Inflammatory macrophage (primary cell): Measurements from ENCODE around the gene SH2B2.
"Not testable (repeated sequence)": the region's sequence is repeated elsewhere in the genome, so short reads cannot be mapped to it uniquely, and the experiment has no call there.

ENCODE experiments used
- DNase-seq, 2 donors: peaks; one replicate each; pipeline ENCODE4 v3.0.0-alpha.2; 2020 to 2022

SH2B2 gene

DNA sequence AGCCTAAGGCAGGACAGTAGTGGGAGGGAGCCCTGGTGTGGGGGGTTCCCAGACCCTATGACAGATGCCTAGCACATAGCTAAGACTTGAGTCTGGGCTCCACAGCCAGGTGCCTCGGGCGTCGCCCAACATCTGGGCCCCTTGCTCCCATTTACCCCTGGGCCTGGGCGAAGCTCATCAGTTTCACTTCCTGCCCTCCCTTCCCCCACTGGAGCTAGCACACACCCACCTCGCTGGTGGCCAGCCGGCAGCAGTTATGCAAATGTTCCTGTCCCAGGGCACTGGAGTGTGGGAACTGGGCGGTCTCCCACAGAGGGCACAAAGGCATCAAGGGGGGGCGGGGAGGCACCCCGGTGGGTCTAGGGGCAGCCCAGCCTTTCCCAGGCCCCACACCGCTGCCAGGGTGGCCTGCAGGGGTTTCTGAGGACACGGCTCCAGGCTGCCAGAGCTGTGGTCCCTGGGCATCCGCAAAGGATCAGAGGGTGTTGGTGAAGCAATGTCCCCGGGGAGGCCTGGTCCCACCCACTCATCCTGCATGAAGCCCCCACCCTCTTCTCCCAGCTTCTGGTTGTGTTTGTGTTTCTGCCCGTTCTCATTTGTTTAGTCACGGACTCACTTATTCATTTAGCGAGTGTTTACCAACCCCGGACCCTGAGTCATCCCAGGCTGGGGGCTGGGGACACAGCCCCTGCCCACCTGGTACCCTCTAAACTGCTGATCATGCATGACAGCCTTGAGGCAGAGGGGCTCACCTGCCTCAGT, 20.4 kb downstream of the SH2B2 start:
- peak; percentile 81 to 87 for DNase-seq

DNA sequence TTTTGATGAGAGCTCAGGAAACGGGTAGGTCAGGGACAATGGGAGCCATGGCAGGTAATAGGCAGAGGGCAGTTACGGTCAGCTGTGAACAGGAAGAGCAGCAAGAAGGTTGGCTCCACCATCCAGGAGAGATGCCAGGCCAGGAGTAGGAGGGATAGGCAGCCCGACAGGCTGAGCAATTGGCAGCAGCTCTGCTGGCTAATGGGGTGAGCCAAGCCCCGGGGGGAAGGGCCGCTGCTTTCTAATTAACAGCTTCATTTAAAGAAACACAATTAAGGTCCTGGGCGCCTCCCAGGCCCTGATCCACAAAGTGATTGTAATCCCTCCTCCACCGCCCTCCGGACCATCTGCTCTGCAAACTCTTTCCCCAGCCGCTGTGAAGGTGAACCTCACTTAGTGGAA, 23.7 kb downstream of the SH2B2 start:
- no peak for DNase-seq

DNA sequence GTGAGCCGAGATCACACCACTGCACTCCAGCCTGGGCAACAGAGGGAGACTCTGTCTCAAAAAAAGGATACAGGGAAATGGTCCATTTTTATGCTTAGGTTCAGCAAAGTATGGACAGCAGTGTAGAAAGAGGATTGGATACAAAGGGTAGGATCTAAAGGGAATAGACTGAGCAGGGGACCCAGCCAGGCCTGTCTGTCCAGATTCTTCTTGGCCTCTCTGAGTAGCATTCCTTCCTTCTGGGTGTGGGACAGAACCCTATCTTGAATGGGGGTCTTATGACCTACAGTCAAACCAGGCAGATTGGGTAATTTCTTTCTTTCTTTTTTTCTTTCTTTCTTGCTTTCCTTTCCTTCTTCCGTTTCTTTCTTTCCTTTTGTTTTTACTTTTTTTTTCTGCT, 25.6 kb downstream of the SH2B2 start:
- no peak for DNase-seq

DNA sequence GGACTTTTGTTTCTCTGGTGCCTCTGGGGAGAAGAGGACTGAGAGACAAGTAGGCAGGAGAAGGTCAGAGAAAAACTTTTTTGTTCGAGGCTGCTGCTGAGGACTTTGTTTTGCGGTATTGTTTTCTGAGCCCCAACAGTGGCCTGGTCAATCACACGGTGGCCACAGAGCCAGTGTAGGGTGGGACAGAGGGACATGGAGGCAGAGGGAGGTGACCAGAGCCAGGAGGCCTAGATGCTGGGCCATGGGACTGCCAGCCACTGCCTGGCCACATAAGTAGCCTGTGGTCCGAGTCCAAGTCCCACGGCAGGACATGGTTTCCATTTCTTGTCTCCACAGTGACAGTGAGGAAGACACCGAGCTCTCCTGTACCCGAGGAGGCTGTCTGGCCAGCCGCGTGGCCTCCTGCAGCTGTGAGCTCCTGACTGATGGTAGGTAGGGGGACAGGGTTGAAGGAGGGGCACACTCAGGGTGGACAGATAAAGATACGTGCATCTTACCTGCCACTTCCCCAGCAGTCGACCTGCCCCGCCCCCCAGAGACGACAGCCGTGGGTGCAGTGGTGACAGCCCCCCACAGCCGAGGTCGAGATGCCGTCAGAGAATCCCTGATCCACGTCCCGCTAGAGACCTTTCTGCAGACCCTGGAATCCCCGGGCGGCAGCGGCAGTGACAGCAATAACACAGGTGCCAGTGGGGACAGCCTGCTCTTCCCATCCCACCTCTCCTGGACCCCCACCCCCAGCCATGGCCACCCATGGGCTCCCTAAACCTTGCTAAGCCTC, 27.5 kb downstream of the SH2B2 start:
- no peak for DNase-seq

DNA sequence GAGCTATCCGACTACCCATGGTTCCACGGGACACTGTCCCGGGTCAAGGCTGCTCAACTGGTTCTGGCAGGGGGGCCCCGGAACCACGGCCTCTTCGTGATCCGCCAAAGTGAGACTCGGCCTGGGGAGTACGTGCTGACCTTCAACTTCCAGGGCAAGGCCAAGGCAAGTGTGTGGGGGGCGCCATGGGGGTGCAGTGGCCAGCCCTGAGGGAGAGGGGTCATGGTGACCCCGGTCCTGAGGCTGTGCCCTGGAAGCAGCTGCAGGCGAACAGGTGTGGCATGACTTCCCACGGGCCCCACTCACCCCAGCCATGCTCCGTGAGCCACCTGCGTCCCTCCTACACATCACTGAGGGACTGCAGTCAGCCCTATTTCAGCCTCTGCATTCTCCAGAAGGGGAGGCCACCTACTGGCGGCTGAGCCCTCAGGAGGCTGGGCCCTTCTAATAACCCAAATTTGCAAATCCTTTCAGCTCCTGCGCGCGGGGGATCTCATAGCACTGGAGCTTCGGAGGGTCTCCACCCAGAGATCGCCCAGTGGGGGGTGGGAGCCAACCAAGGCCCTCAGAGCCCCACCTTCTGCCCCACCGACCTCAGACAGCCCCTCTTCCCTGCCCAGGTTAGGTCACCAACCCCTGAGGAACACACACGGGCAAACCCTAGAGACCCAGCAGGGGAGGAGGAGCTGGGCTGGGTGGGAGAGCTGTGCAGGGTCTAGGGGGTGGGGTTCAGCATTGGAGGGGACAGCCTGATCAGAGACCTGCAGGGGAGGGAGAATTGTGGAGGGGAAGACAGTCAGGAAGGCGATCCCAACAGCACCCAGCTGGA, 30.8 kb downstream of the SH2B2 start:
- DNase-seq, result no peak

DNA sequence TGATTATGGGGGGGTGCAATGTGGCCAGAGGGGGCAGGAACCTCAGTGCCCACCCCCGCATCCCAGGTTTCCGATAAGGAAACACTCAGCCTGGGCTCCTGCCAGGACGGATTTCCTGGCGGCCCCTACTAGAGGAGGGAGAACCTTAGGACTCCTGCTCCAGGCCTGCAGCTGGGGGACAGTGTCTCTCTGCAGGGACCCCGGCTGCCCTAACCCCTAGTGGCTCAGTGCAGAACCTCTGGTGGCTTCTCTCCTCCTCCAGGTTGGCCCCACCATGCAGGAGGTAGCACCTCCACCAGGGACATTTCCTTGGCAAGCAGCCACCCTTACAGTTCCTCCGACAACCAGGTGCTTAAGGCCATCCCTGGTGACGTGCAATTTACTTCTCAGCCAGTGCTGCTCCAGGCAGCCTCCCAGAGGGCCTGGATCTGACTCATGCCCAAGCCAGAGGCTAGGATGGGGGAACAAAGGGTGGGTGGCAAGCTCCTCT, 31.9 kb downstream of the SH2B2 start:
- DNase-seq, result no peak

DNA sequence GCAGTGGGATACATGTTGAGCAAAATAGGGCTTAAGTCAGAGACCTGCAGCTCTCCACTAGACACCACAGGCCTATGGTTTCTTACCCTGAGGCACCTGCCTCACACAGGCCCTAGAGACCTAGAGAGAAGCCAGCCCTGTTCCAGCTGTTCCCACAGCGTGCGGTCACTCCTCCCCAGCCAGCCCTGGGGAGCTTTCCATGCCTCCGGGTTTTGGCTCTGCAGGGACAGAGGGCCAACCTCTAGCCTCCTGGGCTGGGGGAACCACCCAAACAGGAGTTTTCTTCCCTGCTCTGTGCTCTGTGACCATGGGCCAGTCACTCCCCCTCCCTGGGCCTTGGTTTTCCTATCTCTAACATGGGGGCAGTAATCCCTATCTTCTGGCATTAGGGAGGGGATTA, 33.0 kb downstream of the SH2B2 start:
- no peak for DNase-seq

DNA sequence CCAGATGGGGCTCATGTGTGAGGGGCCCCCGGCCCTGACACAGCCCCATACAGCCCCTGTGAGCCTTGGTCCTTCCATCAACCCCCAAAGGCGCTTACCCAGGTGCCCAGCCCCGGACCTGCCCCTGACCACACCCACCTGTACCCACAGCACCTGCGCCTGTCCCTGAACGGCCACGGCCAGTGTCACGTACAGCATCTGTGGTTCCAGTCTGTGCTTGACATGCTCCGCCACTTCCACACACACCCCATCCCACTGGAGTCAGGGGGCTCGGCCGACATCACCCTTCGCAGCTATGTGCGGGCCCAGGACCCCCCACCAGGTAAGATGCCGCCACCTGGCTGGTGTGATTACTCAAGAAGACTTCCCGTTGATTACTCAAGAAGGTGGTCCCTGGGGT, 33.5 kb downstream of the SH2B2 start:
- DNase-seq, result no peak

DNA sequence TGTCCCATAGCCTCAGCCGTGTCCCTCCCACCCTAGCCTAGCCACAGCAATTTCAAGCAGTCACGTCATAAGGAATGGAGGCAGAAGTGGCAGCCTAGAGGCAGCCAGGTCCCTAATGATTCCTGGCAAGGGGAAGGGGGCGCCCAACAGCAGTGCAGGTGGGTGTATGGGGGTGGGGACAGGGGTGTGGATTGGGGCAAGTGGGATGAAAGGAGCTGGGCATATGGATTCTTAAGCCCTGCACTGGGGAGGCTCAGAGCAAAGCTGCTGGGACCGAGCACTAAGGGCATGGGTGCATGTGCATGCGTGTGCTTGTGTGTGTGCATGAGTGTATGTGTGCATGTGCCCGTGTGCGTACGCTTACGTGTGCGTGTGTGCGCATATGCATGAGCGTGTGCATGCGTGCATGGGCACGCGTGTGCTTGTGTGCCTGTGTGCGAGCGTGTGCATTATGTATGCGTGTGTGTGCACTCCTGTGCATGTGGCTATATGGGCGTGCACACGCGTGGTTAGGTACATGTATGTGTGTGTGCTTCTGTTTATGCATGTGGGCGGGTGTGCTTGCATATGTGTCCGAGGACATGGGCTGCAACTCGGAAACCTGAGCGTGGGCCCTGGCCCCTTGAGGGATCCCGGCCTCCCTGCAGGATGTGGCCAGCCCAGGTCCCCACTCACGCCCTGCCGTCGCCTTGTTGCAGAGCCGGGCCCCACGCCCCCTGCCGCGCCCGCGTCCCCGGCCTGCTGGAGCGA, 34.1 kb downstream of the SH2B2 start:
- DNase-seq, result no peak

DNA sequence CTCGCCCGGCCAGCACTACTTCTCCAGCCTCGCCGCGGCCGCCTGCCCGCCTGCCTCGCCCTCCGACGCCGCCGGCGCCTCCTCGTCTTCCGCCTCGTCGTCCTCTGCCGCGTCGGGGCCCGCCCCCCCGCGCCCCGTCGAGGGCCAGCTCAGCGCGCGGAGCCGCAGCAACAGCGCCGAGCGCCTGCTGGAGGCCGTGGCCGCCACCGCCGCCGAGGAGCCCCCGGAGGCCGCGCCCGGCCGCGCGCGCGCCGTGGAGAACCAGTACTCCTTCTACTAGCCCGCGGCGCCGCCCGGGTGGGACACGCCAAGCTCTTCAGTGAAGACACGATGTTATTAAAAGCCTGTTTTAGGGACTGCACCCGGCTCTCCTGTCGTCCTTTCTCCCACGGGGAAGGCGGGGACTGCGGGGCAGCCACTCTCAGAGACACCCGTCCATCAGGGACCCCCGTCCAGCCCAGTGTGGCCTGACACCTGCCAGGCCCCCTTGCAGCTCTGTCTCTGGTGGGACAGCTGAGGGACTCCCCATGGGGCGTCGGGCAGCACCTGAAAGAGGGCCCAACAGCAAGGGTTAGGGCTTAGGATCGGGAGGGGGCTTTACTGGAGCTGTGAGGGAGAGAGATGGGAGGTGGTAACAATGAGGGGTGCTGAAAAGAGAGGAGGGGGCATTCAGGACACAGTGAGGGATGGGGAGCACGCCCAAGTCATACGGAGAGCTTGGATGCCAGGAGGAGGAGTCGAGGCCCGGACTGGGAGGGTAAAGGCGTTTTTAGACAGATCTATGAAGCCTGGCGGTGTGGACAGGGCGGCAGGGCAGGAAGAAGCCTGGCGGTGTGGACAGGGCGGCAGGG, 34.9 kb downstream of the SH2B2 start:
- DNase-seq, result peak; percentile 7 to 18

DNA sequence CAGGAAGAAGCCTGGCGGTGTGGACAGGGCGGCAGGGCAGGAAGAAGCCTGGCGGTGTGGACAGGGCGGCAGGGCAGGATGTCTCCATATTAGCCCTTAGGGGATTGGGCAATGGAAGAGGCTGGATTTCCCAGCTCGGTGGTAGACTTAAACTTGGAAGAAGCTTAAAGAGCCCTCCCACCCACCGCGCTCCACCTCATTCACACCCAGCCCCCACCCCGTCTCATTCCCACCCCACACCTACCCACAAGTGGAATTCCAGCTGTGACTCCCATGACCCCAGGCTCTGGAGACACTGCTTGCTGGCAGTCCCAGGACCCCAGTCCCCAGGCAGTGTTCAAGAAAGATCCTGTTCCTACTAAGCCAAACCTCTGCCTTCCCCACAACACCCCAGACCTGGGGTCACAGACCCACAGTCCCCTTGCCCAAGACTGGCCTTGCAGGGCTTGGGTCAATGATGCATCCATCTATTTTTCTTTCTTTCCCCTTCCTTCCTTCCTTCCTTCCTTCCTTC, 35.6 kb downstream of the SH2B2 start:
- no peak for DNase-seq

DNA sequence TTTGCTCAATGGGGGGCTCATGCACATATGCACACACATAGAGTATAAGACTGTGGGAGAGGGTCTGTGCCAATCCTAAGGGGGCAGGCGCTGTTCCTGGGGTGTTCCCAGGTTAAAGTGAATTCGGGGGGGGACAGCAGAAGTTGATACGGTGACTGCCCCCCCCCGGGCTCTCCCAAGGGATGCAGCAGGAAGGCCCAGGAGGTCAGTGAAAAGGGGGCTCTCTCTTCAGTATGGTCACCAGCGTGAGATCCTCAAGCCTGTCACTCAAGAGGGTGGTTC, 37.2 kb downstream of the SH2B2 start:
- DNase-seq, result no peak

DNA sequence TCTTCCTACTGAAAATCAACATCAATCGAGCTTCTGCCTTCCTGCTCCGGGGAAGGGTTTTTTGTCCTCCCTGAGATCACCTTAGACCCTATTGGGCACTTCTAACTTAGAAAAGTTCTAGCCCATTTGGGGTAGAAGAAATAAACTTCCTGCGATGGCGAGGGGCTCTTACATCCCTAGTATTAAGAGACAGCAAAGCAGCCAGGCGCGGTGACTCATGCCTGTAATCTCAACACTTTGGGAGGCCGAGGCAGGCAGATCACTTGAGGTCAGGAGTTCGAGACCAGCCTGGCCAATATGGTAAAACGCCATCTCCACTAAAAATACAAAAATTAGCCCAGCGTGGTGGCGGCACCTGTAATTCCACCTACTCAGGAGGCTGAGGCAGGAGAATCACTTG, 38.4 kb downstream of the SH2B2 start:
- DNase-seq, result not testable (repeated sequence)

DNA sequence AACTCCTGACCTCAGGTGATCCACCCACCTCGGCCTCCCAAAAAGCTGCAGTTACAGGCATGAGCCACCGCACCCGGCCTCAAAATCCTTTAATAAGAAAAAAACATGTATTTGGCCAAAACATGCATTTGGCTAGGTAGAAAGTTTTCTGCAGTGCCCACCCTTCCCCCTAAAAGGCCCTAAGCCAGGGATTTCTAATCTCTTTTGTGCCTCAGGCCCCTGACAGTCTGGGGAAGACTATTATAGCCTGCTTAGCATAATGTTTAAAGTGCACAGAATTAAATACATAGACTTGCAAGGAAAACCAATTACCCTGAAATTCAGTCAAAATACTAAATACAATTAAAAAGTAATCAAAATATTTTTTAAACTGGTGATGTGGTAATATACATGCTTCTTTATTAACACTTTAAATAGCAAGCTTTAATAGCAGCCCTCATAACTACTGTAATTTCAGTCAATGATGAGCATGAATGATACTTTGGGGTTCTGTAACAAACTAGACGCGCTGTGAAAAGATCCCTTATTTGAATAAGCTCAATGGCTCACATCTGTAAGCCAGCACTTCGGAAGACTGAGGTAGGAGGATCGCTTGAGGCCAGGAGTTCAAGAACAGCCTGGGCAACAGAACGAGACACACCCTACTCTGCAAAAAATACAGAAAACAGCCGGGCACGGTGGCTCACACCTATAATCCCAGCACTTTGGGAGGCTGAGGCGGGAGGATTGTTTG, 39.7 kb downstream of the SH2B2 start:
- DNase-seq, result no peak

DNA sequence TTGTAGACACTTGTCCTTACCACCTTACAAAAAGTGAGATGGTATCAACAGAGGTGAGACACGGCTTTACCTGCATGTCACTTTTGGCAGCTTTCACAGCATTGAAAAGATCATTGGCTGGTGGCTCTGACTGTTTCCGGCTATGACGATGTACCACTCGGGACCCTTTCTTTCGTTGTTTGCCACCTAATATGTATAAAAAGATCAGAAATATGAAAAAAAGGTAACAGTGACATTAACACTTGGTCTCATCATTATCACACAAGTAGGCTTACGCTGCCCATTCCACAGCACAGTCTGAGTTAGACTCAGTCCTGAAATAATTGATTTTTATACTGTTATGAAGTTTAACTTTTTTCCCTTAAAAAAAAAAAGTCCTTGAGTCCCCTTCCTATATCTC, 40.5 kb downstream of the SH2B2 start:
- DNase-seq, result not testable (repeated sequence)

DNA sequence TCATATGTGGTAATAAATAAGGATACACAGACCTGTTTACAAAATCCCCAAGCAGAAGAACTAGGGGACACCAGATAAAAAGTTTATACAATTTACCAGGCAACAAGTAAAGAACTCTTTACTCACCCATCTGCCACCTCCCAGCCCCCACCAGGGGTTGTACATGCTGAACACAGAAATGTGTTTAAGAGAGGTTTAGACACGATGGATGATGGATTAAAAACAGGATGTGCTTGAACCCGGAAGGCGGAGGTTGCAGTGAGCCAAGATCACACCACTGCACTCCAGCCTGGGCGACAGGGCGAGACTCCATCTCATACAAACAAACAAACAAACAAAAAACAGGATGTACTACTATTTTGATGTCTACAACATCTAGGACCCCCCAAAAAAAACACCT, 42.2 kb downstream of the SH2B2 start:
- DNase-seq, result not testable (repeated sequence)

DNA sequence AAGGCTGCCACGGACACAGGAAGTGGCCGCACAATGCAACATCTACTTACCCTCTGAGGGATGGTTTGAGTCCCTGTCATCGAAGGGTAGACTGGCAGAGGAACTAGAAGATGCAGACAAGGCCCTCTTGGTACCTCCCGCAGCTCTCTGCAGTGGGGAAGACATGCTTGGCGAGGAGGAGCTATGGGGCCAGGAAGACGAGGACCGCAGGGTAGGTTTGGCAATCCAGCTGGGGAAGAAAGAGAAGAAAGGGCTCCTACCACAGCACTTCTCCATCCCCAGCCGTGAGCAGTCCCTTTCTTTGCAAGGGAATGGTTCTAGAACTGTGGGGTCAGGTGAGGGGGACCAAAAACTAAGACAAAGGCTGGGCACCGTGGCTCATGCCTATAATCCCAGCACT, 42.7 kb downstream of the SH2B2 start:
- DNase-seq, result peak; percentile 20 to 43

DNA sequence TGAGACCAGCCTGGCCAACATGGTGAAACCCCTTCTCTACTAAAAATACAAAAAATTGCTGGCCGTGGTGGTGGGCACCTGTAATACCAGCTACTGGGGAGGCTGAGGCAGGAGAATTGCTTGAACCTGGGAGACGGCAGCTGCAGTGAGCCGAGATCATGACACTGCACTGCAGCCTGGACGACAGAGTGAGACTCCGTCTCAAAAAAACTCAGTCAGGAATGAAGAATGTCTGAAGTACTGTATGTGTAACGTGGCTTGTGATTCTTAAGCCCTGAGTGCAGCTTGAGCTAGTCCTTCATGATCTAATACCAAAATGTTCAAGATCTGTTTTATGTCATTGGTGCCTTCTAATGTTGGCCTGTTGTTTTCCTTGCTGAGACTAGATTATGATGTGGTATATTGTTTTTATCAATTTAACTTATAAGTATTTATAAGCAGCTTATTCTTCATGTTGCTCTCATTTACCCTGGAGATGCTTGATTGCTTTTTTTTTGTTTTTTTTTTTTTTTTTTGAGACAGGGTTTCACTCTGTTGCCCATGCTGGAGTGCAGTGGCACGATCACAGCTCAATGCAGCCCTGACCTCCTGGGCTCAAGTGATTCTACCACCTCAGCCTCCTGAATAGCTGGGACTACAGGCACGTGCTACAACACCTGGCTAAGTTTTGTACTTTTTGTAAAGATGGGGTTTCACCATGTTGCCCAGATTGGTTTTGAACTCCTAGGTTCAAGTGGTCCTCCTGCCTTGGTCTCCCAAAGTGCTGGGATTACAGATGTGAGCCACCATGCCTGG, 44.2 kb downstream of the SH2B2 start:
- DNase-seq, result not testable (repeated sequence)

DNA sequence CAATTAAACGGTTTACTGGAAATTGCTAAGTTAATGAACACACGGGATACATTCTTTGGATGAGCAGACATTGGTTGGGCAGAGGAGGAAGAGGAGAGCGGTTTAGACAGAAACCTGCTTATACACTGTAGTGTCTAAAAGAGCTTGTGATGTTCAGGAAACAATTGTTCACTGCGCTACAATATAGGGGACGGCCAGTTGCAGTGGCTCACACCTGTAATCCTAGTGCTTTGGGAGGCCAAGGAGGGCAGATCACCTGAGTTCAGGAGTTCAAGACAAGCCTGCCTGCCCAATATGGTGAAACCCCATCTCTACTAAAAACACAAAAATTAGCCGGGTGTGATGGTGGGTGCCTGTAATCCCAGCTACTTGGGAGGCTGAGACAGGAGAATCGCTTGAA, 48.9 kb downstream of the SH2B2 start:
- not testable (repeated sequence) for DNase-seq

DNA sequence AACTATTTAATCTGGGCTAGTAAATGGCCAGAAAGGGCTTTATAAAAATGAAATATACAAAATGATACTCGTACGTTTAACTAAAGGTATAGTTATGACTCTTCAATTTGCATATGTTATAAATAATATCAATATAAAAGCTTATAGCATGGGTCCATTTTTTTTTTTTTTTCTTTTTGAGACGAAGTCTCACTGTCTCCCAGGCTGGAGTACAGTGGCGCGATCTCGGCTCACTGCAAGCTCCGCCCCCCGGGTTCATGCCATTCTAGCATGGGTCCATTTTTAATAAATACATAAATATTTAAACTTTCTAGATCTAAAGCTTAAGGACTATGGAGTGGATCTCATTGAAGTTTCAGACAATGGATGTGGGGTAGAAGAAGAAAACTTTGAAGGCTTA, 50.3 kb downstream of the SH2B2 start:
- not testable (repeated sequence) for DNase-seq
